ENCODE results near the gene SPRY2. TPM values are rescaled to one million over a fixed set of nuclear protein-coding genes. Genes with fewer than 3 reads are reported as not detected.
A peak's percentile ranks its signal among the peaks of the same experiment; 100 is the strongest.
"Not testable (repeated sequence)": the region's sequence is repeated elsewhere in the genome, so short reads cannot be mapped to it uniquely, and the experiment has no call there.

The SPRY2 gene
- total RNA-seq, 3 donors from 2014 or later (not counting 1 experiment from before 2014, with no cell fraction given), result 2.7 to 7.3 (median 3.0) TPM

- Histone ChIP-seq H3K27me3 (ENCODE audit: control insufficient read depth, insufficient read depth, low read length) (no peaks in the 10 kb centered on the region), H3K4me1 (ENCODE audit: control insufficient read depth, insufficient read depth, low read length) (peaks cover 22% of the 10 kb centered on the region), H3K4me3 (ENCODE audit: low read length) (no peak overlapping the region), H3K9me3 (ENCODE audit: control insufficient read depth, insufficient read depth, low read length) (no peaks in the 10 kb centered on the region), H3K36me3 (ENCODE audit: control insufficient read depth, insufficient read depth, low read length) (no peaks in the 10 kb centered on the region), H3K27ac (ENCODE audit: low read length) (no peak overlapping the region)
- ATAC-seq (no peak), DNase-seq (no peak)
- intact Hi-C loops (cut with micrococcal nuclease), result no loop called here
- H3K4me3 Mint-ChIP-seq, result peak overlapping the region; percentile 32
- H3K27ac Mint-ChIP-seq, result no peak overlapping the region
- no peaks in the 10 kb centered on the region for H3K36me3 Mint-ChIP-seq
- H3K9me3 Mint-ChIP-seq, result no peaks in the 10 kb centered on the region
- TF ChIP-seq CTCF (IDR thresholded peaks at IDR 0.05), result no peak
- peaks cover 21 to 25% of the 10 kb centered on the region in 2 donors for H3K27me3 Mint-ChIP-seq (ENCODE audit: low read depth in 2 of 2)
- peaks cover 19 to 23% of the 10 kb centered on the region in 2 donors for H3K4me1 Mint-ChIP-seq
Measured at GRCh38 chr13:80348314-80348713, 7.4 kb upstream of the SPRY2 start.

DNA sequence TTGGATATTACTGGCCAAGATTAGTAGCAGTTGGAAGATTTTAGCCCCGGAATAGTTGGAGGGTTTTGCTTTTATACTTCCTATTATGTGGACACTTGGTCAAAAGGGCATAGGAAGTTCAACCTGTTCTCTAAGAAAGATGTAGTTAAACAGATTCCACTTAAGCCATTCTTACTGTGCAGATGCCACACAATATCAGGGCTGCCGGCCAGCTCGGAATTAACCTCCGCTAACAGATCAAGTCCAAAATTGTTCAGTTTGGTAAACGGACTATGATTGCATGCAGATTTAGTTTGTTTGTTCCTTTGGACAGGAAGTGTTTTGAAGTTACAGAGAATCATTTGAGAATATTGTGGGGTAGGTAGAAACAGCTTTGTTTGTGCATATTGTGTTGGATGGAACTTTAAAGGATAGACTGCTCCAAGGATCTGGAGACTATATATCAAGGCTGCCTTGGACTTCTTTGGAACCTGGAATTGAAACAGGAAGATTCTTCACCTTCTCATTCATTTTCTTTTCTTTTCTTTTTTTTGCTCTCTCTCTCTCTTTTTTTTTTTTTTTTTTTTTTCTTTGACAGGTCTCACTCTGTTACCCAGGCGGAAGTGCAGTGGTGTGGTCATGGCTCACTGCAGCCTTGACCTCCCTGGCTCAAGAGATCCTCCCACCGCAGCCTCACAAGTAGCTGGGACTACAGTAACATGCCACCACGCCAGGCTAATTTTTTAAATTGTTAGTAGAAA is 5.0 kb upstream of the SPRY2 start:
- peaks cover 21 to 25% of the 10 kb centered on the region in 2 donors for H3K27me3 Mint-ChIP-seq (ENCODE audit: low read depth in 2 of 2)
- H3K27ac ChIP-seq (ENCODE audit: low read length), result no peak overlapping the region
- peak overlapping the region; percentile 41 for H3K4me3 Mint-ChIP-seq
- no peaks in the 10 kb centered on the region for H3K27me3 ChIP-seq (ENCODE audit: control insufficient read depth, insufficient read depth, low read length)
- 64% methylated on average over 8 of the region's 8 CpGs for WGBS (ENCODE audit: insufficient coverage)
- no peaks in the 10 kb centered on the region for H3K9me3 ChIP-seq (ENCODE audit: control insufficient read depth, insufficient read depth, low read length)
- ATAC-seq (no peak), DNase-seq (no peak)
- no peak overlapping the region for H3K27ac Mint-ChIP-seq
- TF ChIP-seq CTCF (IDR thresholded peaks at IDR 0.05), result no peak
- no peaks in the 10 kb centered on the region for H3K9me3 Mint-ChIP-seq
- peaks cover 34% of the 10 kb centered on the region for H3K4me1 ChIP-seq (ENCODE audit: control insufficient read depth, insufficient read depth, low read length)
- no peak overlapping the region for H3K4me3 ChIP-seq (ENCODE audit: low read length)
- H3K36me3 Mint-ChIP-seq, result no peaks in the 10 kb centered on the region
- no peaks in the 10 kb centered on the region for H3K36me3 ChIP-seq (ENCODE audit: control insufficient read depth, insufficient read depth, low read length)
- peaks cover 31 to 39% of the 10 kb centered on the region in 2 donors for H3K4me1 Mint-ChIP-seq
- intact Hi-C loops (cut with micrococcal nuclease), result no loop called here

- H3K36me3 ChIP-seq (ENCODE audit: control insufficient read depth, insufficient read depth, low read length); H3K27me3 ChIP-seq (ENCODE audit: control insufficient read depth, insufficient read depth, low read length); ATAC-seq; H3K27ac Mint-ChIP-seq; H3K27ac ChIP-seq (ENCODE audit: low read length); intact Hi-C loops (cut with micrococcal nuclease); H3K4me3 Mint-ChIP-seq; DNase-seq; H3K36me3 Mint-ChIP-seq; H3K4me3 ChIP-seq (ENCODE audit: low read length); H3K9me3 Mint-ChIP-seq; H3K9me3 ChIP-seq (ENCODE audit: control insufficient read depth, insufficient read depth, low read length): not testable (repeated sequence)
- 96% methylated on average over 11 of the region's 11 CpGs for WGBS (ENCODE audit: insufficient coverage)
- H3K4me1 Mint-ChIP-seq, result peaks cover 29 to 38% of the 10 kb centered on the region in 2 donors
- H3K27me3 Mint-ChIP-seq (ENCODE audit: low read depth in 2 of 2), result peaks cover 21 to 25% of the 10 kb centered on the region in 2 donors
- peaks cover 44% of the 10 kb centered on the region for H3K4me1 ChIP-seq (ENCODE audit: control insufficient read depth, insufficient read depth, low read length)
Measured at GRCh38 chr13:80344032-80344431, 3.1 kb upstream of the SPRY2 start.

- Histone ChIP-seq H3K36me3 (ENCODE audit: control insufficient read depth, insufficient read depth, low read length) (no peaks in the 10 kb centered on the region), H3K4me1 (ENCODE audit: control insufficient read depth, insufficient read depth, low read length) (peaks cover 47% of the 10 kb centered on the region), H3K9me3 (ENCODE audit: control insufficient read depth, insufficient read depth, low read length) (no peaks in the 10 kb centered on the region), H3K4me3 (ENCODE audit: low read length) (peak overlapping the region; percentile 56), H3K27ac (ENCODE audit: low read length) (peak overlapping the region; percentile 5), H3K27me3 (ENCODE audit: control insufficient read depth, insufficient read depth, low read length) (no peaks in the 10 kb centered on the region)
- intact Hi-C loops (cut with micrococcal nuclease), result loop anchor here (1.0 kb wide), 1 partner anchor 675 kb away; no protein-coding TSS in a partner anchor
- peak; percentile 98 for TF ChIP-seq CTCF (IDR thresholded peaks at IDR 0.05)
- DNase-seq (peak; percentile 74 to 77), ATAC-seq (peak; percentile 50 to 71 (median 61))
- Mint-ChIP-seq H3K9me3 (no peaks in the 10 kb centered on the region), H3K36me3 (no peaks in the 10 kb centered on the region), H3K27ac (peak overlapping the region in 1 of 2 donors; percentile 24), H3K4me1 (peaks cover 21 to 30% of the 10 kb centered on the region in 2 donors), H3K4me3 (no peak overlapping the region), H3K27me3 (ENCODE audit: low read depth in 2 of 2) (peaks cover 13 to 18% of the 10 kb centered on the region in 2 donors)
- 3% methylated on average over 58 of the region's 61 CpGs for WGBS (ENCODE audit: insufficient coverage)
Measured at GRCh38 chr13:80342471-80343371, 1.8 kb upstream of the SPRY2 start.

All from natural killer cell (primary cell).